A673 (cell line): ENCODE data around the gene ATG9B.

Experiments used
- EZH2 ChIP-seq: fragments of 200-600 bp; sonication (generic); IDR thresholded peaks from 2 replicates; pipeline ENCODE4 v1.6.1; 2017; ENCODE audit warnings: borderline replicate concordance, low read depth, mild to moderate bottlenecking, mixed read lengths, antibody characterized with exemption, low read length; ENCODE audit not compliant: poor library complexity, severe bottlenecking
- TF ChIP-seq, protein P1 (sequence below): fragments of 300-800, 200-600 bp; sonication (generic); conservative IDR thresholded peaks from 2 replicates; pipeline ENCODE4 v1.5.1; 2017; ENCODE audit warnings: low read depth, mild to moderate bottlenecking, antibody characterized with exemption, low read length, moderate library complexity, mixed read lengths

DNA sequence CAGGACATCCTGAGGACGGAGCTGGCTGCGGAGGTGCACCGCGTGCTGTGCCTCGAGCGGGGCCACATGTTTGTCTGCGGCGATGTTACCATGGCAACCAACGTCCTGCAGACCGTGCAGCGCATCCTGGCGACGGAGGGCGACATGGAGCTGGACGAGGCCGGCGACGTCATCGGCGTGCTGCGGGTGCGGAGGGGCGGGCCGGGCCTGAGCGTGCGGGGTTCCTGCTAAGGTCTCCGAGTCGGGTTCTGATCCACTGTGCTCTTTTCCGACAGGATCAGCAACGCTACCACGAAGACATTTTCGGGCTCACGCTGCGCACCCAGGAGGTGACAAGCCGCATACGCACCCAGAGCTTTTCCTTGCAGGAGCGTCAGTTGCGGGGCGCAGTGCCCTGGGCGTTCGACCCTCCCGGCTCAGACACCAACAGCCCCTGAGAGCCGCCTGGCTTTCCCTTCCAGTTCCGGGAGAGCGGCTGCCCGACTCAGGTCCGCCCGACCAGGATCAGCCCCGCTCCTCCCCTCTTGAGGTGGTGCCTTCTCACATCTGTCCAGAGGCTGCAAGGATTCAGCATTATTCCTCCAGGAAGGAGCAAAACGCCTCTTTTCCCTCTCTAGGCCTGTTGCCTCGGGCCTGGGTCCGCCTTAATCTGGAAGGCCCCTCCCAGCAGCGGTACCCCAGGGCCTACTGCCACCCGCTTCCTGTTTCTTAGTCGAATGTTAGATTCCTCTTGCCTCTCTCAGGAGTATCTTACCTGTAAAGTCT, 10.4 kb downstream of the ATG9B start:
- TF ChIP-seq, protein P1, sequence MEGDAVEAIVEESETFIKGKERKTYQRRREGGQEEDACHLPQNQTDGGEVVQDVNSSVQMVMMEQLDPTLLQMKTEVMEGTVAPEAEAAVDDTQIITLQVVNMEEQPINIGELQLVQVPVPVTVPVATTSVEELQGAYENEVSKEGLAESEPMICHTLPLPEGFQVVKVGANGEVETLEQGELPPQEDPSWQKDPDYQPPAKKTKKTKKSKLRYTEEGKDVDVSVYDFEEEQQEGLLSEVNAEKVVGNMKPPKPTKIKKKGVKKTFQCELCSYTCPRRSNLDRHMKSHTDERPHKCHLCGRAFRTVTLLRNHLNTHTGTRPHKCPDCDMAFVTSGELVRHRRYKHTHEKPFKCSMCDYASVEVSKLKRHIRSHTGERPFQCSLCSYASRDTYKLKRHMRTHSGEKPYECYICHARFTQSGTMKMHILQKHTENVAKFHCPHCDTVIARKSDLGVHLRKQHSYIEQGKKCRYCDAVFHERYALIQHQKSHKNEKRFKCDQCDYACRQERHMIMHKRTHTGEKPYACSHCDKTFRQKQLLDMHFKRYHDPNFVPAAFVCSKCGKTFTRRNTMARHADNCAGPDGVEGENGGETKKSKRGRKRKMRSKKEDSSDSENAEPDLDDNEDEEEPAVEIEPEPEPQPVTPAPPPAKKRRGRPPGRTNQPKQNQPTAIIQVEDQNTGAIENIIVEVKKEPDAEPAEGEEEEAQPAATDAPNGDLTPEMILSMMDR: peak; percentile 26; the same call in 1 of the 2 replicates
- no peak for TF ChIP-seq EZH2
